Trophoblast cell (in vitro differentiated cells and primary cell): Measurements from ENCODE around the gene IFNA1.

Experiments
- DNase-seq, 2 donors: peaks; one replicate each; pipeline ENCODE4 v3.0.0-alpha.2; 2016
- H2AFZ ChIP-seq: 2 replicates; pipeline ENCODE4 v1.6.1; 2013; ENCODE audit warnings: low read length, moderate library complexity, mild to moderate bottlenecking; ENCODE audit not compliant: insufficient read depth, poor library complexity
- H2AK5ac ChIP-seq: 2 replicates; pipeline ENCODE4 v1.6.1; 2013; ENCODE audit warnings: mild to moderate bottlenecking, low read length
- H2BK120ac ChIP-seq: 2 replicates; pipeline ENCODE4 v1.6.1; 2013; ENCODE audit warnings: low read length, mild to moderate bottlenecking, moderate library complexity; ENCODE audit not compliant: insufficient read depth, poor library complexity
- H2BK12ac ChIP-seq: 2 replicates; pipeline ENCODE4 v1.6.1; 2013; ENCODE audit warnings: mild to moderate bottlenecking, low read length, moderate library complexity
- H2BK5ac ChIP-seq: 2 replicates; pipeline ENCODE4 v1.6.1; 2013; ENCODE audit warnings: low read length, low read depth, moderate library complexity, mild to moderate bottlenecking; ENCODE audit not compliant: poor library complexity
- H3K14ac ChIP-seq: 2 replicates; pipeline ENCODE4 v1.6.1; 2013; ENCODE audit warnings: mild to moderate bottlenecking, low read length
- H3K18ac ChIP-seq: 2 replicates; pipeline ENCODE4 v1.6.1; 2013; ENCODE audit warnings: mild to moderate bottlenecking, low read length
- H3K23ac ChIP-seq: 2 replicates; pipeline ENCODE4 v1.6.1; 2013; ENCODE audit warnings: low read length
- H3K27ac ChIP-seq: 2 replicates; pipeline ENCODE4 v1.5.1; 2013; ENCODE audit warnings: low read depth, mild to moderate bottlenecking, inconsistent platforms, low read length, moderate library complexity
- H3K27me3 ChIP-seq: 2 replicates; pipeline ENCODE4 v1.6.1; 2013; ENCODE audit warnings: inconsistent platforms, mild to moderate bottlenecking, low read length, moderate library complexity; ENCODE audit not compliant: insufficient read depth
- H3K36me3 ChIP-seq, 2 experiments: 1 replicate in 1 of 2; 2 replicates in 1 of 2; pipeline ENCODE4 v1.6.1; 2013; ENCODE audit warnings: low read length in 2 of 2, mild to moderate bottlenecking in 2 of 2, moderate library complexity in 1 of 2; ENCODE audit not compliant: insufficient read depth in 2 of 2, control insufficient read depth in 1 of 2
- H3K4ac ChIP-seq: 2 replicates; pipeline ENCODE4 v1.6.1; 2013; ENCODE audit warnings: low read depth, mild to moderate bottlenecking, low read length, moderate library complexity
- H3K4me1 ChIP-seq, 2 experiments: 1 replicate in 1 of 2; 2 replicates in 1 of 2; pipeline ENCODE4 v1.6.1; 2013; ENCODE audit warnings: low read length in 2 of 2, mild to moderate bottlenecking in 2 of 2, moderate library complexity in 1 of 2; ENCODE audit not compliant: insufficient read depth in 2 of 2, control insufficient read depth in 1 of 2
- H3K4me2 ChIP-seq: 2 replicates; pipeline ENCODE4 v1.6.1; 2013; ENCODE audit warnings: inconsistent platforms, mild to moderate bottlenecking, low read length, moderate library complexity
- H3K4me3 ChIP-seq: 2 replicates; pipeline ENCODE4 v1.5.1; 2013; ENCODE audit warnings: mild to moderate bottlenecking, low read depth, low read length, inconsistent platforms
- H3K79me1 ChIP-seq: one replicate; pipeline ENCODE4 v1.6.1; 2013; ENCODE audit warnings: low read length
- H3K79me2 ChIP-seq: 2 replicates; pipeline ENCODE4 v1.6.1; 2013; ENCODE audit warnings: low read length, mild to moderate bottlenecking; ENCODE audit not compliant: control insufficient read depth, insufficient read depth, poor library complexity
- H3K9ac ChIP-seq: 2 replicates; pipeline ENCODE4 v1.6.1; 2013; ENCODE audit warnings: mild to moderate bottlenecking, low read length
- H3K9me3 ChIP-seq: 2 replicates; pipeline ENCODE4 v1.6.1; 2013; ENCODE audit warnings: low read depth, mild to moderate bottlenecking, control low read depth, inconsistent platforms, low read length; ENCODE audit not compliant: insufficient read depth
- H4K12ac ChIP-seq: 2 replicates; pipeline ENCODE4 v1.6.1; 2013; ENCODE audit warnings: low read depth, mild to moderate bottlenecking, low read length, moderate library complexity
- H4K8ac ChIP-seq: 2 replicates; pipeline ENCODE4 v1.6.1; 2013; ENCODE audit warnings: low read depth, mild to moderate bottlenecking, low read length, moderate library complexity
- H4K91ac ChIP-seq: one replicate; pipeline ENCODE4 v1.6.1; 2013; ENCODE audit warnings: low read depth, mild to moderate bottlenecking, low read length, moderate library complexity
- WGBS: extraction: QIAGEN DNeasy Blood & Tissue Kit; methylation state at CpG from one replicate; pipeline ENCODE4 v1.1.7; 2013; ENCODE audit warnings: missing lambda C conversion rate; ENCODE audit not compliant: insufficient read length, insufficient coverage; ENCODE audit errors: extremely low coverage; 5-methylcytosine and 5-hydroxymethylcytosine counted together

Gene IFNA1

DNA sequence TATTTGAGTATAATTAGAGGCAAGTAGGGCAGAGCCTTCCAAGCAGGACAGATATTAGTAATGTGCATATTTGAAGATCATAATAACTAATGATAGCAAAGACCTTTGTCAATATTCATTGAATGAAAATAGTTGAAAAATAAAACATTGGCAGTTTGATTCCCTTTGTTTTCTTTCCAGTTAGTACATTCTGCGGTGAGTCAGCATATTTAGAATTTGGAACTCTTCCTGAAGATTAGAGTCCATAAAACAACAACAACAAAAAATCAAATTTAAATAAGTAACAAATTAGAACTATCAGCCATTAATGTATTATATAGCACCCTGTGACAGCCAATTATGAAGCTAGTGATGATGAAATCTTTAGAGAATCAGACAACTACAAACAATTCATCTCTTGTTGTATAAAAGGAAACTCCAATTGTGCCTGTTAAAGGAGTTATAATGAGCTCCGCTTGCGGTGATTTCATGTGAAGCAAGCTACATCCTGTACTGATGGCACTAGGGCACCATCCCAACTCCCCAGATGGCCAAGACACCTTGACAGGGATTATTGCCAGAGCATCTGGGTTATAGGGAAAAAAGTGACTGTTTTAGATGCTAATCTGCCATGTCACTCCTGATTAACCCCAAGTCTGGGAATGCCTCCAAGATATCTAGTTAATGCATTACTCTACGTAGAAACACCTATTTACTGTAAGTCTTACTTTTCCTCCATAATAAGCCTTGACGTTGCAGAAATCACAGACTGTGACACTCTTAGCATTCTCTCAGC lies 24.6 kb upstream of the IFNA1 start:
- no CpG with 5 or more reads among the region's 5 CpGs for WGBS
- no peaks in the 10 kb centered on the region for H3K4me1 ChIP-seq

DNA sequence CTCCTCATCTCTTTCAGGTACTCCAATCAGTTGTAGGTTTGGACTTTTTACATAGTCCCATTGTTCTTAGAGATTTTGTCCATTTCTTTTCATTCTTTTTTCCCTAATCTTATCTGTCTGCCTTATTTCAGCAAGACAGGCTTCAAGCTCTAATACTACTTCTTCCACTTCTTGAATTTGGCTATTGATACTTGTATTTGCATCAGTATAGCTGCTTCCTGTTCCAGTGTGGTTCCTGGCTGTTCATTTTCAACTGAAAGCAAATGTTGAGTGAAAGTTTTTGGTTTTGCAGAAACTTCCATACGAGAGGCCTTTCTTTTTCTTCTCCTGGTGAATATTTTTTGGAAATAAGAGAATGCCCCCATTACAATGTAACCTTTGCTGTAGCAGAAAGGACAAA lies 12.0 kb upstream of the IFNA1 start:
- no peak overlapping the region for H2AK5ac ChIP-seq
- WGBS = no CpG with 5 or more reads among the region's 1 CpG
- no peak overlapping the region for H3K4me3 ChIP-seq
- no peak overlapping the region for H4K91ac ChIP-seq
- no peak overlapping the region for H3K4ac ChIP-seq
- H3K27me3 ChIP-seq = no peaks in the 10 kb centered on the region
- H4K12ac ChIP-seq = no peak overlapping the region
- no peaks in the 10 kb centered on the region for H3K9me3 ChIP-seq
- no peaks in the 10 kb centered on the region for H3K79me1 ChIP-seq
- no peak overlapping the region for H3K18ac ChIP-seq
- no peak overlapping the region for H2AFZ ChIP-seq
- no peak overlapping the region for H4K8ac ChIP-seq
- no peaks in the 10 kb centered on the region for H3K36me3 ChIP-seq
- H3K9ac ChIP-seq = no peak overlapping the region
- no peak overlapping the region for H2BK120ac ChIP-seq
- H2BK12ac ChIP-seq = no peak overlapping the region
- H3K4me2 ChIP-seq = no peak overlapping the region
- H3K79me2 ChIP-seq = no peaks in the 10 kb centered on the region
- H3K27ac ChIP-seq = no peak overlapping the region
- no peak for DNase-seq
- no peak overlapping the region for H3K23ac ChIP-seq
- no peaks in the 10 kb centered on the region for H3K4me1 ChIP-seq
- no peak overlapping the region for H3K14ac ChIP-seq
- no peak overlapping the region for H2BK5ac ChIP-seq

More for the DNA sequence above, 24.6 kb upstream of the IFNA1 start:
- Histone ChIP-seq H3K79me1 (no peaks in the 10 kb centered on the region), H3K4me3 (no peak overlapping the region), H2BK120ac (no peak overlapping the region), H3K27me3 (no peaks in the 10 kb centered on the region), H3K9ac (no peak overlapping the region), H3K14ac (no peak overlapping the region), H2BK5ac (no peak overlapping the region), H3K4me2 (no peak overlapping the region), H4K8ac (no peak overlapping the region), H2AK5ac (no peak overlapping the region), H3K9me3 (no peaks in the 10 kb centered on the region), H3K79me2 (no peaks in the 10 kb centered on the region), H3K23ac (no peak overlapping the region), H3K18ac (no peak overlapping the region), H4K91ac (no peak overlapping the region), H3K36me3 (no peaks in the 10 kb centered on the region), H4K12ac (no peak overlapping the region), H2BK12ac (no peak overlapping the region), H3K27ac (no peak overlapping the region), H3K4ac (no peak overlapping the region), H2AFZ (no peak overlapping the region)
- DNase-seq = no peak

DNA sequence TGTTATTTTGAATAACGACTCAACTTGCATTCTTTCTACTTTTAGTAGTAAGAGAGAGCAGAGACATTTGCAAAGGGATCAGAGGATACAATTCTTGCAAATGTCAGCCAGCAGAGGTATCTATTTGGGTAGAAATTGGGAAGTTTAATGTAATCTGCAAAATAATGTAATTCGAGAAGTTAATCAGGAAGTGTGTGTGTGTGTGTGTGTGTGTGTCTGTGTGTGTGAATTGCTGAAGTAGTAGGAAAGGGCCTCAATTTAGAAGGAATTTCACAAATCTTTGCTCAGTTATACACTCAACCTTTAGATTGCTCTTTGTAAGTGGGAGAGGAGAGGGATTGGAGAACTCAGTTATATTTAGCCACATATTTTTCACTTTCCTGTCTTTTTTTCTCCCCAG lies 11.0 kb upstream of the IFNA1 start:
- Histone ChIP-seq H3K4me1 (no peaks in the 10 kb centered on the region), H3K4me3 (no peak overlapping the region), H4K8ac (no peak overlapping the region), H3K27me3 (no peaks in the 10 kb centered on the region), H3K23ac (no peak overlapping the region), H3K4ac (no peak overlapping the region), H2BK12ac (no peak overlapping the region), H2BK120ac (no peak overlapping the region), H4K12ac (no peak overlapping the region), H3K27ac (no peak overlapping the region), H3K9ac (no peak overlapping the region), H3K9me3 (no peaks in the 10 kb centered on the region), H2AFZ (no peak overlapping the region), H4K91ac (no peak overlapping the region), H3K79me1 (no peaks in the 10 kb centered on the region), H2AK5ac (no peak overlapping the region), H3K14ac (no peak overlapping the region), H3K18ac (no peak overlapping the region), H2BK5ac (no peak overlapping the region), H3K36me3 (no peaks in the 10 kb centered on the region), H3K4me2 (no peak overlapping the region), H3K79me2 (no peaks in the 10 kb centered on the region)
- no peak for DNase-seq
- no CpG with 5 or more reads among the region's 2 CpGs for WGBS

DNA sequence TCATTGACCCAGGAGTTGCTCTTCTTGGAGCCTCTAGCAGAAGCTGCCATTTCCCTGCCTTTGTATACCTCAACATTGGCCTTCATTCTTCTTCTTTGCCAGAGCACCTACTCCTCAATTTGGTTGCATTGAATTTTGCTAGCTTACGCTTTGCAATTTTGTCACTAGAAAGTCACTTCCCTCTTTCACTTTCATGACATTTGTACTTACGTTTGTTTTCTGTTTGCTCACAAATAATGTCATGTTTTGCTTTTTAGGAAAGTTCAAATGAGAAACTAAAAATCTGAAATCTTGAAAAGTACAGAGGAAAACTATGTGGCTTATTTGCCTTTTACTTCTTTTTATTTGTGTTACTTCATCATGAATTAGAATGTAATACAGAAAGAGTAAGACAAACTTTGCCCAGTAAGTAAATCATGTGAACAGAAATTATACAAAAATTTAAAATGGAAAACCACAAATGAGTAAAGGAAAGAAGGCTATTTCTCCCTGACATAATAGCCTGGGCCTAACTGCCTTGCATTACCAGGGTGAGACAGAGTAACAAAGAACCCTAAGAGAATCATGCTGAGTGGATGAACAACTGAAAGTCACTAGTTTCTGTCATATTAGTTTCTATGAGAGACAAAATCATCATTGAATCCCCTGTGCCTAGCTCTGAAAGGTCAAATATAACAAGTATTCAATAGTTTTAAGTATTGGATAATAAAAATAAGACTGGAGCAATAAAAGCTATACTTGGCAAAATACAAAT lies 7.4 kb upstream of the IFNA1 start:
- Histone ChIP-seq H3K9ac (no peak overlapping the region), H3K23ac (no peak overlapping the region), H3K79me1 (no peaks in the 10 kb centered on the region), H4K91ac (no peak overlapping the region), H2AFZ (no peak overlapping the region), H3K36me3 (no peaks in the 10 kb centered on the region), H2BK5ac (no peak overlapping the region), H3K4ac (no peak overlapping the region), H2AK5ac (no peak overlapping the region), H4K12ac (no peak overlapping the region), H3K4me1 (peaks cover 0 to under 1% of the 10 kb centered on the region in 2 experiments), H3K14ac (no peak overlapping the region), H3K18ac (no peak overlapping the region), H3K4me3 (no peak overlapping the region), H3K27ac (no peak overlapping the region), H3K4me2 (no peak overlapping the region), H3K27me3 (no peaks in the 10 kb centered on the region), H3K79me2 (no peaks in the 10 kb centered on the region), H3K9me3 (no peaks in the 10 kb centered on the region), H2BK12ac (no peak overlapping the region), H2BK120ac (no peak overlapping the region), H4K8ac (no peak overlapping the region)
- no CpG with 5 or more reads among the region's 2 CpGs for WGBS
- DNase-seq = no peak
